ENCODE data around the gene LYRM4. TPM values are rescaled to one million over a fixed set of nuclear protein-coding genes. Genes with fewer than 3 reads are reported as not detected.

Gene LYRM4
- total and polyA plus RNA-seq, 2 donors (not counting 1 experiment from before 2014, with no cell fraction given), result 14.5 to 31.9 TPM

DNA sequence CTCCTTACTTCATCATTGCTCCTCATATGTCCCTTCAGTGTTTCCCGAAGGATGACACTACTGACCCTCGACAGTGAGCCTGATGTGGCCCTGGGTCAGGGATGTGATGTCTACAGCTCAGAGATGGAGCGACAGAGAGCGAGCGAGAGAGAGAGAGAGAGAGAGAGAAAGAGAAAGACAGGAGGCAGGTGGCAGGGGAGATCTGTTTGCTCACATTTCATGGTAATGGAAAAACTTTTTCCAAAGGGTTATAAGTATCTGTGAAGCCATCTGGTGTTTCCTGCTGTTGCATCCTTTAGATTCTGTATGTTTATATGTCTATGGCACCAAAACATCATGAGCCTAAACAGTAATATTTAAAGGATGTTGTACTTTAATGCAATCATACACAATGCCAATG is 98.4 kb downstream of the LYRM4 start:
- Histone ChIP-seq H3K4me1 (ENCODE audit: control insufficient read depth, extremely low read depth, insufficient read depth, low read length) (no peaks in the 10 kb centered on the region), H3K4me2 (ENCODE audit: extremely low read depth, insufficient read depth, low read length) (no peak overlapping the region), H3K4me3 (replicated peaks in 1 of 4; ENCODE audit: control extremely low read depth in 1 of 4, insufficient read depth in 1 of 4, low read depth in 3 of 4, low read length in 4 of 4) (no peak overlapping the region), H4K20me1 (ENCODE audit: control insufficient read depth, extremely low read depth, insufficient read depth, low read length) (no peaks in the 10 kb centered on the region), H3K36me3 (ENCODE audit: control insufficient read depth, insufficient read depth, low read length) (no peaks in the 10 kb centered on the region), H2AFZ (ENCODE audit: low read length) (no peak overlapping the region), H3K27me3 (ENCODE audit: control insufficient read depth, insufficient read depth, low read length) (no peaks in the 10 kb centered on the region), H3K9me3 (ENCODE audit: control insufficient read depth, insufficient read depth, low read depth, low read length) (no peaks in the 10 kb centered on the region), H3K9ac (ENCODE audit: insufficient read depth, low read length) (no peak overlapping the region), H3K27ac (ENCODE audit: insufficient read depth, low read length) (no peak overlapping the region), H3K79me2 (ENCODE audit: control insufficient read depth, insufficient read depth, low read length) (no peaks in the 10 kb centered on the region)
- TF ChIP-seq, protein P1, sequence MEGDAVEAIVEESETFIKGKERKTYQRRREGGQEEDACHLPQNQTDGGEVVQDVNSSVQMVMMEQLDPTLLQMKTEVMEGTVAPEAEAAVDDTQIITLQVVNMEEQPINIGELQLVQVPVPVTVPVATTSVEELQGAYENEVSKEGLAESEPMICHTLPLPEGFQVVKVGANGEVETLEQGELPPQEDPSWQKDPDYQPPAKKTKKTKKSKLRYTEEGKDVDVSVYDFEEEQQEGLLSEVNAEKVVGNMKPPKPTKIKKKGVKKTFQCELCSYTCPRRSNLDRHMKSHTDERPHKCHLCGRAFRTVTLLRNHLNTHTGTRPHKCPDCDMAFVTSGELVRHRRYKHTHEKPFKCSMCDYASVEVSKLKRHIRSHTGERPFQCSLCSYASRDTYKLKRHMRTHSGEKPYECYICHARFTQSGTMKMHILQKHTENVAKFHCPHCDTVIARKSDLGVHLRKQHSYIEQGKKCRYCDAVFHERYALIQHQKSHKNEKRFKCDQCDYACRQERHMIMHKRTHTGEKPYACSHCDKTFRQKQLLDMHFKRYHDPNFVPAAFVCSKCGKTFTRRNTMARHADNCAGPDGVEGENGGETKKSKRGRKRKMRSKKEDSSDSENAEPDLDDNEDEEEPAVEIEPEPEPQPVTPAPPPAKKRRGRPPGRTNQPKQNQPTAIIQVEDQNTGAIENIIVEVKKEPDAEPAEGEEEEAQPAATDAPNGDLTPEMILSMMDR (conservative IDR thresholded peaks at IDR 0.05 in 1 of 2, IDR thresholded peaks at IDR 0.05 in 1 of 2; ENCODE audit: low read depth in 1 of 2, low read length in 2 of 2), result no peak
- no peak for TF ChIP-seq EZH2 (IDR thresholded peaks at IDR 0.05; ENCODE audit: low read length, missing control alignments)
- no peak for DNase-seq (ENCODE audit: low read depth in 2 of 2)

DNA sequence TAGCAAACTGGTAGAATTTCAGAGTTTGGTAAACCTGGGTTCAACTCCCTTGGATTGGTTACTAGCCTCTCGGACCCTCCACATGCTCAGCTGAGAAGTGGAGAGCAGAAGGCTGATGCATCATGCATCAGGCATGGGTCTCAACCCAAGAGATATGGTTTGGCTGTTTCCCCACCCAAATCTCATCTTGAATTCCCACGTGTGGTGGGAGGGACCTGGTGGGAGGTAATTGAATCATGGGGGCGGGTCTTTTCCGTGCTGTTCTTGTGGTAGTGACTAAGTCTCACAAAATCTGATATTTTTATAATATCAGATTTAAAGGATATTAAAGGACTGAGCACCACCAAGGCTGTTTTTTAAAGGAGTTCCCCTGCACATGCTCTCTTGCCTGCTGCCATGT is 100.5 kb downstream of the LYRM4 start:
- H2AFZ ChIP-seq (ENCODE audit: low read length), result no peak overlapping the region
- TF ChIP-seq, protein P1 (conservative IDR thresholded peaks at IDR 0.05 in 1 of 2, IDR thresholded peaks at IDR 0.05 in 1 of 2; ENCODE audit: low read depth in 1 of 2, low read length in 2 of 2), result no peak
- no peak for TF ChIP-seq EZH2 (IDR thresholded peaks at IDR 0.05; ENCODE audit: low read length, missing control alignments)
- no peak overlapping the region for H3K4me3 ChIP-seq (replicated peaks in 1 of 4; ENCODE audit: control extremely low read depth in 1 of 4, insufficient read depth in 1 of 4, low read depth in 3 of 4, low read length in 4 of 4)
- DNase-seq (ENCODE audit: low read depth in 2 of 2), result peak in 1 of 2 donors; percentile 21
- H4K20me1 ChIP-seq (ENCODE audit: control insufficient read depth, extremely low read depth, insufficient read depth, low read length), result no peaks in the 10 kb centered on the region
- H3K4me2 ChIP-seq (ENCODE audit: extremely low read depth, insufficient read depth, low read length), result no peak overlapping the region
- H3K9me3 ChIP-seq (ENCODE audit: control insufficient read depth, insufficient read depth, low read depth, low read length), result no peaks in the 10 kb centered on the region
- no peaks in the 10 kb centered on the region for H3K36me3 ChIP-seq (ENCODE audit: control insufficient read depth, insufficient read depth, low read length)
- H3K4me1 ChIP-seq (ENCODE audit: control insufficient read depth, extremely low read depth, insufficient read depth, low read length), result no peaks in the 10 kb centered on the region
- H3K9ac ChIP-seq (ENCODE audit: insufficient read depth, low read length), result no peak overlapping the region
- H3K27me3 ChIP-seq (ENCODE audit: control insufficient read depth, insufficient read depth, low read length), result no peaks in the 10 kb centered on the region
- H3K79me2 ChIP-seq (ENCODE audit: control insufficient read depth, insufficient read depth, low read length), result no peaks in the 10 kb centered on the region
- H3K27ac ChIP-seq (ENCODE audit: insufficient read depth, low read length), result no peak overlapping the region

- H3K4me2 ChIP-seq (ENCODE audit: extremely low read depth, insufficient read depth, low read length), result no peak overlapping the region
- no peak overlapping the region for H3K4me3 ChIP-seq (replicated peaks in 1 of 4; ENCODE audit: control extremely low read depth in 1 of 4, insufficient read depth in 1 of 4, low read depth in 3 of 4, low read length in 4 of 4)
- no peaks in the 10 kb centered on the region for H4K20me1 ChIP-seq (ENCODE audit: control insufficient read depth, extremely low read depth, insufficient read depth, low read length)
- no peaks in the 10 kb centered on the region for H3K79me2 ChIP-seq (ENCODE audit: control insufficient read depth, insufficient read depth, low read length)
- no peaks in the 10 kb centered on the region for H3K4me1 ChIP-seq (ENCODE audit: control insufficient read depth, extremely low read depth, insufficient read depth, low read length)
- H2AFZ ChIP-seq (ENCODE audit: low read length), result no peak overlapping the region
- no peaks in the 10 kb centered on the region for H3K27me3 ChIP-seq (ENCODE audit: control insufficient read depth, insufficient read depth, low read length)
- H3K27ac ChIP-seq (ENCODE audit: insufficient read depth, low read length), result no peak overlapping the region
- no peak for TF ChIP-seq EZH2 (IDR thresholded peaks at IDR 0.05; ENCODE audit: low read length, missing control alignments)
- TF ChIP-seq, protein P1 (conservative IDR thresholded peaks at IDR 0.05 in 1 of 2, IDR thresholded peaks at IDR 0.05 in 1 of 2; ENCODE audit: low read depth in 1 of 2, low read length in 2 of 2), result no peak
- DNase-seq (ENCODE audit: low read depth in 2 of 2), result no peak
- no peaks in the 10 kb centered on the region for H3K36me3 ChIP-seq (ENCODE audit: control insufficient read depth, insufficient read depth, low read length)
- H3K9me3 ChIP-seq (ENCODE audit: control insufficient read depth, insufficient read depth, low read depth, low read length), result no peaks in the 10 kb centered on the region
- H3K9ac ChIP-seq (ENCODE audit: insufficient read depth, low read length), result no peak overlapping the region
Measured at GRCh38 chr6:5159162-5159561, 101.6 kb downstream of the LYRM4 start.
